A673 (cell line): ENCODE results near the gene U2SURP.

Source experiments
- EZH2 ChIP-seq: fragments of 200-600 bp; sonication (generic); IDR thresholded peaks from 2 replicates; pipeline ENCODE4 v1.6.1; 2017; ENCODE audit warnings: borderline replicate concordance, low read depth, mild to moderate bottlenecking, mixed read lengths, antibody characterized with exemption, low read length; ENCODE audit not compliant: poor library complexity, severe bottlenecking
- TF ChIP-seq, protein P1 (sequence below): fragments of 300-800, 200-600 bp; sonication (generic); conservative IDR thresholded peaks from 2 replicates; pipeline ENCODE4 v1.5.1; 2017; ENCODE audit warnings: low read depth, mild to moderate bottlenecking, antibody characterized with exemption, low read length, moderate library complexity, mixed read lengths

GRCh38 chr3:143035466-143036211, 34.3 kb downstream of the U2SURP start:
- TF ChIP-seq, protein P1, sequence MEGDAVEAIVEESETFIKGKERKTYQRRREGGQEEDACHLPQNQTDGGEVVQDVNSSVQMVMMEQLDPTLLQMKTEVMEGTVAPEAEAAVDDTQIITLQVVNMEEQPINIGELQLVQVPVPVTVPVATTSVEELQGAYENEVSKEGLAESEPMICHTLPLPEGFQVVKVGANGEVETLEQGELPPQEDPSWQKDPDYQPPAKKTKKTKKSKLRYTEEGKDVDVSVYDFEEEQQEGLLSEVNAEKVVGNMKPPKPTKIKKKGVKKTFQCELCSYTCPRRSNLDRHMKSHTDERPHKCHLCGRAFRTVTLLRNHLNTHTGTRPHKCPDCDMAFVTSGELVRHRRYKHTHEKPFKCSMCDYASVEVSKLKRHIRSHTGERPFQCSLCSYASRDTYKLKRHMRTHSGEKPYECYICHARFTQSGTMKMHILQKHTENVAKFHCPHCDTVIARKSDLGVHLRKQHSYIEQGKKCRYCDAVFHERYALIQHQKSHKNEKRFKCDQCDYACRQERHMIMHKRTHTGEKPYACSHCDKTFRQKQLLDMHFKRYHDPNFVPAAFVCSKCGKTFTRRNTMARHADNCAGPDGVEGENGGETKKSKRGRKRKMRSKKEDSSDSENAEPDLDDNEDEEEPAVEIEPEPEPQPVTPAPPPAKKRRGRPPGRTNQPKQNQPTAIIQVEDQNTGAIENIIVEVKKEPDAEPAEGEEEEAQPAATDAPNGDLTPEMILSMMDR: no peak
- no peak for TF ChIP-seq EZH2
